K562 (cell line): ENCODE measurements around the gene PDIA4. TPM values are rescaled to one million over a fixed set of nuclear protein-coding genes. Genes with fewer than 3 reads are reported as not detected.

Experiments used
- CBFB ChIP-seq: sonication (generic); formaldehyde crosslinking; IDR thresholded peaks from 2 replicates; pipeline ENCODE4 v1.4.0; 2020; ENCODE audit warnings: mild to moderate bottlenecking, missing genetic modification reagents
- COPS2 ChIP-seq: fragments of 450-650 bp; conservative IDR thresholded peaks from 2 replicates; pipeline ENCODE4 v1.6.1; 2016; ENCODE audit warnings: mild to moderate bottlenecking, moderate library complexity
- CTBP1 ChIP-seq: fragments of 450-650 bp; IDR thresholded peaks from 2 replicates; pipeline ENCODE4 v1.6.1; 2016; ENCODE audit warnings: borderline replicate concordance
- CUX1 ChIP-seq: fragments of 200-800 bp; sonication (Bioruptor generic); IDR thresholded peaks from 2 replicates; pipeline ENCODE4 v1.6.1; 2016; ENCODE audit warnings: missing genetic modification characterization, missing compliant biosample characterization
- E2F6 ChIP-seq, 2 experiments: IDR thresholded peaks; 2 replicates each; pipeline ENCODE4 v1.6.1; 2011; ENCODE audit warnings: borderline replicate concordance in 1 of 2, control low read depth in 1 of 2, low read depth in 1 of 2, low read length in 1 of 2, mild to moderate bottlenecking in 1 of 2, mixed read lengths in 1 of 2, moderate library complexity in 1 of 2; ENCODE audit not compliant: insufficient read depth in 1 of 2, insufficient read length in 1 of 2, poor library complexity in 1 of 2, severe bottlenecking in 1 of 2; ENCODE audit errors: extremely low read depth in 1 of 2
- FOXK2 ChIP-seq, 2 experiments: fragments of 450-650 bp; IDR thresholded peaks in 1 of 2; conservative IDR thresholded peaks in 1 of 2; 2 replicates each; pipeline ENCODE4 v1.6.1; 2016; ENCODE audit warnings: low read depth in 2 of 2, mild to moderate bottlenecking in 1 of 2
- PRPF4 ChIP-seq: fragments of 200-400 bp; formaldehyde crosslinking; IDR thresholded peaks from one replicate; pipeline ENCODE4 v1.6.1; 2017; ENCODE audit warnings: low read length, low read depth, mild to moderate bottlenecking; ENCODE audit not compliant: insufficient read depth, poor library complexity, severe bottlenecking
- RBM14 ChIP-seq: fragments of 200-400 bp; formaldehyde crosslinking; IDR thresholded peaks from 2 replicates; pipeline ENCODE4 v1.6.1; 2018; ENCODE audit warnings: low read depth, mild to moderate bottlenecking, low read length, moderate library complexity, borderline replicate concordance; ENCODE audit not compliant: insufficient read depth
- STAG1 ChIP-seq: sonication (generic); formaldehyde crosslinking; IDR thresholded peaks from 2 replicates; pipeline ENCODE4 v1.5.0; 2020; ENCODE audit warnings: missing genetic modification reagents, borderline replicate concordance
- TEAD4 ChIP-seq, 2 experiments: sonication (generic) in 1 of 2; formaldehyde crosslinking in 1 of 2; IDR thresholded peaks; 2 replicates each; pipeline versions ENCODE4 v1.6.1 to v1.8.0; 2012 to 2022; ENCODE audit warnings: borderline replicate concordance in 1 of 2, inconsistent platforms in 1 of 2, low read length in 1 of 2, mild to moderate bottlenecking in 1 of 2, missing genetic modification reagents in 1 of 2
- VEZF1 ChIP-seq: fragments of 200-800 bp; sonication (Bioruptor generic); IDR thresholded peaks from 2 replicates; pipeline ENCODE4 v1.6.1; 2017; ENCODE audit warnings: missing genetic modification characterization, missing compliant biosample characterization
- WHSC1 ChIP-seq: IDR thresholded peaks from one replicate; pipeline ENCODE4 v1.6.1; 2012; ENCODE audit warnings: low read length, control low read depth, inconsistent platforms
- ZBTB7A ChIP-seq: IDR thresholded peaks from 2 replicates; pipeline ENCODE4 v1.6.1; 2011; ENCODE audit warnings: low read depth, mild to moderate bottlenecking, low read length, moderate library complexity, borderline replicate concordance; ENCODE audit not compliant: control insufficient read depth
- ZNF263 ChIP-seq: sonication (generic); formaldehyde crosslinking; IDR thresholded peaks from 2 replicates; pipeline ENCODE4 v1.8.0; 2022; ENCODE audit warnings: mild to moderate bottlenecking, missing genetic modification reagents, borderline replicate concordance
- ZNF740 ChIP-seq, 3 experiments: fragments of 200-800 bp in 1 of 3; sonication (Bioruptor generic) in 1 of 3; sonication (generic) in 1 of 3; formaldehyde crosslinking in 1 of 3; IDR thresholded peaks; 2 replicates each; pipeline versions ENCODE4 v1.6.1 to v1.8.0; 2016 to 2022; ENCODE audit warnings: mild to moderate bottlenecking in 2 of 3, missing compliant biosample characterization in 2 of 3, missing genetic modification characterization in 2 of 3, missing genetic modification reagents in 1 of 3
- polyA plus RNA-seq, 8 experiments: library from polyadenylated mRNA; depleted of rRNA in 4 of 8; stranded (reverse) in 5 of 8; unstranded in 3 of 8; fragments of >200 nt; fragmentation: Nextera tagmentation in 2 of 8; fragmentation: Illumina TruSeq in 1 of 8; extraction: Ambion mirVana in 2 of 8; extraction: Trizol in 1 of 8; gene quantifications; 2 replicates each; pipeline versions ENCODE4 v1.2.1 to v1.2.3, GENCODE V29; 2011 to 2014; ENCODE audit warnings: inconsistent platforms in 1 of 8, missing spikeins in 1 of 8
- total RNA-seq, 7 experiments: library from RNA; depleted of rRNA in 6 of 7; stranded (reverse); fragments of >200 nt in 6 of 7; fragmentation: Illumina TruSeq in 2 of 7; extraction: Trizol in 2 of 7; gene quantifications; 2 replicates each; pipeline versions ENCODE4 v1.2.1 to v1.2.3, GENCODE V29; 2011 to 2021; ENCODE audit warnings: low replicate concordance in 1 of 7

PDIA4 gene
- total and polyA plus RNA-seq, 9 of the 15 experiments (the other 6 are each of a cell fraction or from before 2014, with no cell fraction given), result 9.1 to 175 (median 146) TPM

GRCh38 chr7:149005427-149006344, 22.6 kb downstream of the PDIA4 start (continued):
- TF ChIP-seq STAG1 (peak; percentile 3), CUX1 (CRISPR knock-in tag) (no peak), E2F6 (IDR thresholded peaks at IDR 0.05; ENCODE audit: borderline replicate concordance in 1 of 2, extremely low read depth in 1 of 2, insufficient read depth in 1 of 2, insufficient read length in 1 of 2, low read depth in 1 of 2, low read length in 1 of 2, poor library complexity in 1 of 2, severe bottlenecking in 1 of 2) (peak; percentile 72 to 82), ZBTB7A (peak; percentile 95), FOXK2 (conservative IDR thresholded peaks at IDR 0.05 in 1 of 2, IDR thresholded peaks at IDR 0.05 in 1 of 2; ENCODE audit: low read depth in 2 of 2) (no peak; a peak in 1 of 4 replicates), COPS2 (no peak), TEAD4 (IDR thresholded peaks at IDR 0.05; ENCODE audit: low read length) (no peak), TEAD4 (CRISPR knock-in tag; IDR thresholded peaks at IDR 0.05; ENCODE audit: borderline replicate concordance) (no peak), CTBP1 (peak; percentile 56; the same call in 1 of the 2 replicates), PRPF4 (no peak), RBM14 (no peak), ZNF740 (CRISPR knock-in tag; IDR thresholded peaks at IDR 0.05) (peak; percentile 56), ZNF740 (tag; IDR thresholded peaks at IDR 0.05) (no peak), CBFB (CRISPR knock-in tag) (no peak), WHSC1 (peak; percentile 46), ZNF263 (peak; percentile 43), VEZF1 (CRISPR knock-in tag) (peak; percentile 60)
